ENCODE data around the gene TANK.

TANK gene

DNA sequence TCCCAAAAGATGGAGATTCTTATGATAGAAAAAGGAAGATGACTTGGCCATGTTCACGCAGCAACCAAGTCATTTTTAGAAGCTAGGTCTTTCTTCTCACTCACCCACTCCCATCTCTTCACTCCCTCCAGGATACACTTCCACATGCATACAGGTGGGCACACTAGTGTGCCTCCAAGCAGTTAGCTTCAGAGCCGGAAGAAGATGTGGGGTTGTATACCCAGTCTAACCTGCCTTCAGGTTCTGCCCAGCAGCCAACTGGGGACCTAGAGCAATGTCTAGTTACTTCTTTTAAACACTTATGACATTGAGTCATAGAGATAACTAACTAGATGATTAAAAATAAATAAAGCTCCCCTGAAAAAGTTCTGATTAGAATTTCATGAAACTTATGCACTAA is 21.8 kb upstream of the TANK start:
- Histone ChIP-seq H3K79me2 (ENCODE audit: insufficient read depth, low read length) (no peaks in the 10 kb centered on the region), H3F3A (ENCODE audit: low read depth) (no peaks in the 10 kb centered on the region), H3K9me2 (replicated peaks; ENCODE audit: low read depth, low read length) (no peaks in the 10 kb centered on the region), H3K9ac (ENCODE audit: low read depth, low read length, poor library complexity, severe bottlenecking) (peak overlapping the region; percentile 38), H3K4me1 (ENCODE audit: insufficient read depth, low read length, poor library complexity, severe bottlenecking) (peaks cover 36% of the 10 kb centered on the region), H3K4me2 (ENCODE audit: low read depth, low read length, poor library complexity, severe bottlenecking) (peak overlapping the region; percentile 56), H3K9me3 (ENCODE audit: insufficient read depth, low read depth, low read length) (no peaks in the 10 kb centered on the region), H3K36me3 (ENCODE audit: insufficient read depth, low read length) (no peaks in the 10 kb centered on the region), H2AFZ (ENCODE audit: low read length) (no peak overlapping the region), H3K27me3 (ENCODE audit: insufficient read depth, low read length, poor library complexity, severe bottlenecking) (no peaks in the 10 kb centered on the region), H4K20me1 (ENCODE audit: insufficient read depth, low read length, poor library complexity, severe bottlenecking) (no peaks in the 10 kb centered on the region), H3K4me3 (ENCODE audit: low read length, poor library complexity, severe bottlenecking) (peak overlapping the region; percentile 69)
- no peak for TF ChIP-seq EZH2phosphoT487 (IDR thresholded peaks at IDR 0.05; ENCODE audit: borderline replicate concordance)
- TF ChIP-seq, protein P1, sequence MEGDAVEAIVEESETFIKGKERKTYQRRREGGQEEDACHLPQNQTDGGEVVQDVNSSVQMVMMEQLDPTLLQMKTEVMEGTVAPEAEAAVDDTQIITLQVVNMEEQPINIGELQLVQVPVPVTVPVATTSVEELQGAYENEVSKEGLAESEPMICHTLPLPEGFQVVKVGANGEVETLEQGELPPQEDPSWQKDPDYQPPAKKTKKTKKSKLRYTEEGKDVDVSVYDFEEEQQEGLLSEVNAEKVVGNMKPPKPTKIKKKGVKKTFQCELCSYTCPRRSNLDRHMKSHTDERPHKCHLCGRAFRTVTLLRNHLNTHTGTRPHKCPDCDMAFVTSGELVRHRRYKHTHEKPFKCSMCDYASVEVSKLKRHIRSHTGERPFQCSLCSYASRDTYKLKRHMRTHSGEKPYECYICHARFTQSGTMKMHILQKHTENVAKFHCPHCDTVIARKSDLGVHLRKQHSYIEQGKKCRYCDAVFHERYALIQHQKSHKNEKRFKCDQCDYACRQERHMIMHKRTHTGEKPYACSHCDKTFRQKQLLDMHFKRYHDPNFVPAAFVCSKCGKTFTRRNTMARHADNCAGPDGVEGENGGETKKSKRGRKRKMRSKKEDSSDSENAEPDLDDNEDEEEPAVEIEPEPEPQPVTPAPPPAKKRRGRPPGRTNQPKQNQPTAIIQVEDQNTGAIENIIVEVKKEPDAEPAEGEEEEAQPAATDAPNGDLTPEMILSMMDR (conservative IDR thresholded peaks at IDR 0.05; ENCODE audit: low read length): no peak

- Histone ChIP-seq H4K20me1 (ENCODE audit: insufficient read depth, low read length, poor library complexity, severe bottlenecking) (no peaks in the 10 kb centered on the region), H3K79me2 (ENCODE audit: insufficient read depth, low read length) (no peaks in the 10 kb centered on the region), H3K9ac (ENCODE audit: low read depth, low read length, poor library complexity, severe bottlenecking) (peak overlapping the region; percentile 38), H3F3A (ENCODE audit: low read depth) (no peaks in the 10 kb centered on the region), H2AFZ (ENCODE audit: low read length) (no peak overlapping the region), H3K9me2 (replicated peaks; ENCODE audit: low read depth, low read length) (no peaks in the 10 kb centered on the region), H3K4me2 (ENCODE audit: low read depth, low read length, poor library complexity, severe bottlenecking) (peak overlapping the region; percentile 56), H3K36me3 (ENCODE audit: insufficient read depth, low read length) (no peaks in the 10 kb centered on the region), H3K4me1 (ENCODE audit: insufficient read depth, low read length, poor library complexity, severe bottlenecking) (peaks cover 36% of the 10 kb centered on the region), H3K4me3 (ENCODE audit: low read length, poor library complexity, severe bottlenecking) (peak overlapping the region; percentile 69), H3K27me3 (ENCODE audit: insufficient read depth, low read length, poor library complexity, severe bottlenecking) (no peaks in the 10 kb centered on the region), H3K9me3 (ENCODE audit: insufficient read depth, low read depth, low read length) (no peaks in the 10 kb centered on the region)
- TF ChIP-seq, protein P1 (conservative IDR thresholded peaks at IDR 0.05; ENCODE audit: low read length): no peak; the same call in 1 of the 2 replicates
- TF ChIP-seq EZH2phosphoT487 (IDR thresholded peaks at IDR 0.05; ENCODE audit: borderline replicate concordance): no peak
These were observed 20.9 kb upstream of the TANK start for GRCh38 chr2:161139098-161139987.

DNA sequence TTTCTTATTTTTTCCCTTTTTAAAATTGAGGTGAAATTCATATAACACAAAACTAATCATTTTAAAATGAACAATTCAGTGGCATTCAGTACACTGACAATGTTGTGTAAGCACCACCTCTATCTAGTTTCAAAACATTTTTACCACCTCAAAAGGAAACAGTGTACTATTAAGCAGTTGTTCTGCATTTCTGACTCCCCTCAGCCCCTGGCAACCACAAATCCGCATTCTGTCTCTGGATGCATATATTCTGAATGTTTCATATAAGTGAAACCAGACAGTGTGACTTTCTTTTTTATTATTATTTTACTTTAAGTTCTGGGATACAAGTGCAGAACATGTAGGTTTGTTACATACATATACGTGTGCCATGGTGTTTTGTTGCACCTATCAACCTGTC is 19.2 kb upstream of the TANK start:
- no peak overlapping the region for H3K9ac ChIP-seq (ENCODE audit: low read depth, low read length, poor library complexity, severe bottlenecking)
- no peaks in the 10 kb centered on the region for H3F3A ChIP-seq (ENCODE audit: low read depth)
- H3K36me3 ChIP-seq (ENCODE audit: insufficient read depth, low read length): no peaks in the 10 kb centered on the region
- H3K4me3 ChIP-seq (ENCODE audit: low read length, poor library complexity, severe bottlenecking): peak overlapping the region; percentile 69
- H3K79me2 ChIP-seq (ENCODE audit: insufficient read depth, low read length): no peaks in the 10 kb centered on the region
- peak overlapping the region; percentile 56 for H3K4me2 ChIP-seq (ENCODE audit: low read depth, low read length, poor library complexity, severe bottlenecking)
- TF ChIP-seq, protein P1 (conservative IDR thresholded peaks at IDR 0.05; ENCODE audit: low read length): no peak
- no peak for TF ChIP-seq EZH2phosphoT487 (IDR thresholded peaks at IDR 0.05; ENCODE audit: borderline replicate concordance)
- no peak overlapping the region for H2AFZ ChIP-seq (ENCODE audit: low read length)
- no peaks in the 10 kb centered on the region for H3K9me3 ChIP-seq (ENCODE audit: insufficient read depth, low read depth, low read length)
- peaks cover 24% of the 10 kb centered on the region for H3K4me1 ChIP-seq (ENCODE audit: insufficient read depth, low read length, poor library complexity, severe bottlenecking)
- no peaks in the 10 kb centered on the region for H3K27me3 ChIP-seq (ENCODE audit: insufficient read depth, low read length, poor library complexity, severe bottlenecking)
- H4K20me1 ChIP-seq (ENCODE audit: insufficient read depth, low read length, poor library complexity, severe bottlenecking): no peaks in the 10 kb centered on the region
- no peaks in the 10 kb centered on the region for H3K9me2 ChIP-seq (replicated peaks; ENCODE audit: low read depth, low read length)
